Measurements from ENCODE around the gene CACHD1.

CACHD1 gene

GRCh38 chr1:64469977-64470664 is at the start of gene CACHD1:
CACHD1 (plus strand) TSS chr1:64470129; CDS start chr1:64470745, 616 bp downstream.
- DNase-seq (ENCODE audit: low spot score) = peak; percentile 88
- FAIRE-seq = peak; percentile 69

GRCh38 chr1:64421377-64421776 is 48.6 kb upstream of the CACHD1 start:
- no peak for FAIRE-seq
- no peak for DNase-seq (ENCODE audit: low spot score)

GRCh38 chr1:64423526-64423925 is 46.4 kb upstream of the CACHD1 start:
- DNase-seq (ENCODE audit: low spot score) (no peak), FAIRE-seq (no peak)

- FAIRE-seq (no peak), DNase-seq (ENCODE audit: low spot score) (no peak)
Observed at GRCh38 chr1:64424412-64424811, 45.5 kb upstream of the CACHD1 start.

- FAIRE-seq (no peak), DNase-seq (ENCODE audit: low spot score) (no peak)
Observed at GRCh38 chr1:64425521-64425920, 44.4 kb upstream of the CACHD1 start.

- FAIRE-seq = no peak
Observed at GRCh38 chr1:64426681-64427080, 43.2 kb upstream of the CACHD1 start.

GRCh38 chr1:64427879-64428278 is 42.0 kb upstream of the CACHD1 start:
- FAIRE-seq (no peak), DNase-seq (ENCODE audit: low spot score) (no peak)

More at GRCh38 chr1:64426681-64427080, 43.2 kb upstream of the CACHD1 start:
- no peak for DNase-seq (ENCODE audit: low spot score)

GRCh38 chr1:64433308-64433707 is 36.6 kb upstream of the CACHD1 start:
- no peak for DNase-seq (ENCODE audit: low spot score)
- no peak for FAIRE-seq

GRCh38 chr1:64433747-64434146 is 36.2 kb upstream of the CACHD1 start:
- FAIRE-seq (no peak), DNase-seq (ENCODE audit: low spot score) (no peak)

GRCh38 chr1:64435000-64435399 is 34.9 kb upstream of the CACHD1 start:
- DNase-seq (ENCODE audit: low spot score) (no peak), FAIRE-seq (no peak)

GRCh38 chr1:64437453-64437852 is 32.5 kb upstream of the CACHD1 start:
- DNase-seq (ENCODE audit: low spot score) = no peak
- no peak for FAIRE-seq

- FAIRE-seq = no peak
- DNase-seq (ENCODE audit: low spot score) = no peak
Observed at GRCh38 chr1:64440183-64440826, 29.6 kb upstream of the CACHD1 start.

- no peak for DNase-seq (ENCODE audit: low spot score)
- FAIRE-seq = no peak
Observed at GRCh38 chr1:64451440-64451839, 18.5 kb upstream of the CACHD1 start.

GRCh38 chr1:64453688-64454087 is 16.2 kb upstream of the CACHD1 start:
- FAIRE-seq (no peak), DNase-seq (ENCODE audit: low spot score) (no peak)

- no peak for FAIRE-seq
- no peak for DNase-seq (ENCODE audit: low spot score)
Observed at GRCh38 chr1:64458915-64459314, 11.0 kb upstream of the CACHD1 start.

- FAIRE-seq = no peak
- no peak for DNase-seq (ENCODE audit: low spot score)
Observed at GRCh38 chr1:64459743-64460142, 10.2 kb upstream of the CACHD1 start.

GRCh38 chr1:64466033-64466432 is 3.9 kb upstream of the CACHD1 start:
- DNase-seq (ENCODE audit: low spot score) = no peak
- FAIRE-seq = peak; percentile 97

GRCh38 chr1:64469116-64469976 is 583 bp upstream of the CACHD1 start:
- no peak for DNase-seq (ENCODE audit: low spot score)
- FAIRE-seq = peak; percentile 5

GRCh38 chr1:64470665-64471217 is 812 bp downstream of the CACHD1 start:
- DNase-seq (ENCODE audit: low spot score) (peak; percentile 59), FAIRE-seq (no peak)

- FAIRE-seq = peak; percentile 9
- peak; percentile 56 for DNase-seq (ENCODE audit: low spot score)
Observed at GRCh38 chr1:64471218-64472039, 1.5 kb downstream of the CACHD1 start.

GRCh38 chr1:64472040-64472376 is 2.1 kb downstream of the CACHD1 start:
- FAIRE-seq = no peak
- DNase-seq (ENCODE audit: low spot score) = no peak

Data from urothelium cell line (cell line).